ENCODE results near the gene KRTAP3-1. TPM values are rescaled to one million over a fixed set of nuclear protein-coding genes. Genes with fewer than 3 reads are reported as not detected.
"Not testable (repeated sequence)": the region's sequence is repeated elsewhere in the genome, so short reads cannot be mapped to it uniquely, and the experiment has no call there.

KRTAP3-1 gene
- total RNA-seq = not detected in 2 replicates

DNA sequence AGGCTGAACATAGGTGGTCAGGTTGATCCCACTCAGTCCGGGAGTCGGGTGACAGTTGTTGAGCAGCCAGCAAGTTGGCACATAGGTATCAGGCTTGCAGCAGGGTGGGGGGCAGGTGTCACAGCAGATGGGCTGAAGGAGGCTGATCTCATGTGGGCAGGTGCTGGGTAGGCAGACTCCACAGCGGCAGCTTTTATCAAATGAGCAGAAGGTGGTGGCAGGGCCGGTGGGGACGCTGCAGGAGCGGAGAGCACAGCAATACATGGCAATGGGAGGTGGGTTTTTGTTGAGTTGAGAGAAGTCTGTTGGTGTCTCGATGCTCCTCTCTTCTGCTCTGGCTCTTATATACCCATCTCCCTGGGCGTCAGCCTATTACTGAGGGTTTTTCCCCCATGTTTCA is at the start of gene KRTAP3-1:
Gene KRTAP3-1, minus strand, starts transcription at position 318 of the 400 bp plus-strand sequence. Its CDS starts 54 bp downstream, at position 264.
- DNase-seq (ENCODE audit: low read depth in 2 of 2) = no peak

DNA sequence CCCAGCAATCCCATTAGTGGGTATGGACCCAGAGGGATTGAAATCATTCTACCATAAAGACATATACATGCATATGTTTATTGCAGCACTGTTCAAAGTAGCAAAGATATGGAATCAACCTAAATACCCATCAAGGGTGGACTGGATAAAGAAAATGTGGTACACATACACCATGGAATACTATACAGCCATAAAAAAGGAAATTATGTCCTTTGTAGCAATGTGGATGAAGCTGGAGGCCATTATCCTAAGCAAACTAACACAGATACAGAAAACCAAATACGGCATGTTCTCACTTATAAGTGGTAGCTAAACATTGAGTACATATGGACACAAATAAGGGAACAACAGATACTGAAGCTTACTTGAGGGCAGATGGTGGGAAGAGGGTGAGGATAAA is 48.6 kb upstream of the KRTAP3-1 start:
- no peak for DNase-seq (ENCODE audit: low read depth in 2 of 2)

GRCh38 chr17:41055130-41055529 is 46.2 kb upstream of the KRTAP3-1 start, which contains the start of gene KRTAP2-2:
Gene KRTAP2-2 (minus strand): TSS chr17:41055230. CDS start chr17:41055211, 19 bp downstream.
- not testable (repeated sequence) for DNase-seq (ENCODE audit: low read depth in 2 of 2)

DNA sequence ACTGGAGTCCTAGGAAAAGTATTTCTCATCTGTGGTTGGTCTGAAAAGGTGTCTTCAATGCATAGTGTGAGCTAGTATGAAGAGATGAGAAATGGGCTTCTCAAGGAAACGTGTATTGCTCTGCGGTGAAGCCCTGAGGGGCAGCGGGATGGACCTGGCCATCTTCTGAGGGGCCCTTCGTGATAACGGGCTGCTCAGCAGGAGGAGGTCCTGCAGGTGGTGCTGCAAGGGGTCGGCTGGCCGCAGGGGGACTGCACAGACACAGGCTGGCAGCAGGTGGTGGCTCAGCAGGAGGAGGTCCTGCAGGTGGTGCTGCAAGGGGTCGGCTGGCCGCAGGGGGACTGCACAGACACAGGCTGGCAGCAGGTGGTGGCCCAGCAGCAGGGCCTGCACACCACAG is 45.6 kb upstream of the KRTAP3-1 start:
- not testable (repeated sequence) for DNase-seq (ENCODE audit: low read depth in 2 of 2)

- no peak for DNase-seq (ENCODE audit: low read depth in 2 of 2)
Observed at GRCh38 chr17:41054025-41054424, 45.1 kb upstream of the KRTAP3-1 start.

DNA sequence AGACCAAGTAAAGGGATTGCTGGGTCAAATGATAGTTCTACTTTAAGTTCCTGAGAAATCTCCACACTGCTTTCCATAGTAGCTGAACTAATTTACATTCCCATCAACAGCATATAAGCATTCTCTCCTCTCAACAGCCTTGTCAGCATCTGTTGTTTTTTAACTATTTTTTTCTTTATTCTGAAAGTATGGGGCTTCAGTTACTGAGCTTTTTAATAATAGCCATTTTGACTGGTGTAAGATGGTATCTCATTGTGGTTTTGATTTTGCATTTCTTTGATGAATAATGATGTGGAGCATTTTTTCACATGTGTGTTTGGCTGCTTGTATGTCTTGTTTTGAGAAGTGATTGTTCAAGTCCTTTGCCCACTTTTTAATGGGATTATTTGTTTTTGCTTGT is 43.6 kb upstream of the KRTAP3-1 start:
- DNase-seq (ENCODE audit: low read depth in 2 of 2) = no peak

DNA sequence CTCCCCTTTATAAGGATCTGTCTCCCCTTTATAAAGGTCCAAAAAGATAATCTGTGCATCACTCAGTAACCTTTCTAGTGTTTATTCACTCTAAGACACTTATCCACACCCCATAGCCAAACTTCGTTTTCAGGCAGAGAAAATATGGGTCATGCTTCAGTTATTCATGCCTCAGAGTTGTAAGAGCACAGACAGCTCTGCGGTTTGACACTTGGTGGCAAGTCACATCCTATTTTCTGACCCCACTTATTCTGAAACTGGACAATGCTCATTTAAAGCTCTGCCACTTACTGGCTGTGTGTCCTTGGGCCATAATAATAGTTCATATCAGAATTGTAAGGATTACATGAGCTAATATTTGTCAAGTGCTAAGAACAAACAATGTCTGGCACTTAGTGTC is 40.2 kb upstream of the KRTAP3-1 start:
- DNase-seq (ENCODE audit: low read depth in 2 of 2) = peak in 1 of 2 donors; percentile 28

DNA sequence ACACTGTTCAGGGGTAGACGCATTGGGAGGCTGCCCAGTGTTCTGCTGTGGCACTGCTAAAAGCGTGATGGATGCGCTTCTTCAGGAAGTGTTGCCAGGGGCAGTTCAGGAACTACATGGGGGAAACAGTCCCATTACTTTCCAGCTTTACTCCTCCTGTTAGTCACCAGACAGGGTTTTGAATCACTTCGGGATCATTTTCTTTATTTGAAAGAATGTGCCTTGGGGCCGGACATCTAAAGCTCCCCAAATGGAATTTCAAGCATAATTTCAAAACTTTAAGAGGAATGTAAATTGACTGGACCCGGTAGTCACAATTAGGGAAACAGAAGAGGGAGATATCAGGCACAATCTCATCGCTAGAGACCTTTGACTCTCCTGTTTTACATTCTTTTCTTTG is 39.5 kb upstream of the KRTAP3-1 start:
- peak in 1 of 2 donors; percentile 1 for DNase-seq (ENCODE audit: low read depth in 2 of 2)

GRCh38 chr17:41046735-41047465 is 38.0 kb upstream of the KRTAP3-1 start, which contains the start of gene KRTAP2-1:
Gene KRTAP2-1 (minus strand): TSS chr17:41047316. CDS start chr17:41047267, 49 bp downstream.
- DNase-seq (ENCODE audit: low read depth in 2 of 2) = not testable (repeated sequence)

DNA sequence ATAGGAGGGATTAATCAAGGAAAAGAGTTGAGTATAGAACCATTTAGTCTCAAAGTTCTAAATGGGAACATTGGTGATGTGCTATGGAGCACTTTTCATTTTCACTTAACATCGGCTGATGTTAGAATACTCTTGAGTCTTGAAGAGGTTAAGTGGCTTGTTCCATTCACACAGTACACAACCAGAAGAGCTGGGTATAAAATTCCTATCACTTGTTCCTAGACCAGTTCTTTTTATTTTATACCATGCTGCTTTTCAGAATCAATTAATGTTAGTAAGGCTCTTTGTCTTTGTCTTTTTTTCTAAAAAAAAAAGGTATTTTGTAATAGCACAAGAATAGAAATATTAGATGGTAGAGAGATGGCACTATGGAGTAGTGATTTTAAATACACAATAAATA is 34.0 kb upstream of the KRTAP3-1 start:
- DNase-seq (ENCODE audit: low read depth in 2 of 2) = no peak

- DNase-seq (ENCODE audit: low read depth in 2 of 2) = not testable (repeated sequence)
Observed at GRCh38 chr17:41040783-41041571, 32.0 kb upstream of the KRTAP3-1 start, which contains the start of gene KRTAP1-1. Gene KRTAP1-1 (minus strand): TSS chr17:41041450. CDS start chr17:41041397, 53 bp downstream.

GRCh38 chr17:41037853-41038350 is 29.0 kb upstream of the KRTAP3-1 start:
- DNase-seq (ENCODE audit: low read depth in 2 of 2) = no peak

- not testable (repeated sequence) for DNase-seq (ENCODE audit: low read depth in 2 of 2)
Observed at GRCh38 chr17:41034346-41034935, 25.5 kb upstream of the KRTAP3-1 start, which contains the start of gene KRTAP1-3. Gene KRTAP1-3 (minus strand): TSS chr17:41034874. CDS start chr17:41034821, 53 bp downstream.

GRCh38 chr17:41029633-41030245 is 20.8 kb upstream of the KRTAP3-1 start, which contains the start of gene KRTAP1-4:
Gene KRTAP1-4 (minus strand): TSS chr17:41030195. CDS start chr17:41030078, 117 bp downstream.
- no peak for DNase-seq (ENCODE audit: low read depth in 2 of 2)

DNA sequence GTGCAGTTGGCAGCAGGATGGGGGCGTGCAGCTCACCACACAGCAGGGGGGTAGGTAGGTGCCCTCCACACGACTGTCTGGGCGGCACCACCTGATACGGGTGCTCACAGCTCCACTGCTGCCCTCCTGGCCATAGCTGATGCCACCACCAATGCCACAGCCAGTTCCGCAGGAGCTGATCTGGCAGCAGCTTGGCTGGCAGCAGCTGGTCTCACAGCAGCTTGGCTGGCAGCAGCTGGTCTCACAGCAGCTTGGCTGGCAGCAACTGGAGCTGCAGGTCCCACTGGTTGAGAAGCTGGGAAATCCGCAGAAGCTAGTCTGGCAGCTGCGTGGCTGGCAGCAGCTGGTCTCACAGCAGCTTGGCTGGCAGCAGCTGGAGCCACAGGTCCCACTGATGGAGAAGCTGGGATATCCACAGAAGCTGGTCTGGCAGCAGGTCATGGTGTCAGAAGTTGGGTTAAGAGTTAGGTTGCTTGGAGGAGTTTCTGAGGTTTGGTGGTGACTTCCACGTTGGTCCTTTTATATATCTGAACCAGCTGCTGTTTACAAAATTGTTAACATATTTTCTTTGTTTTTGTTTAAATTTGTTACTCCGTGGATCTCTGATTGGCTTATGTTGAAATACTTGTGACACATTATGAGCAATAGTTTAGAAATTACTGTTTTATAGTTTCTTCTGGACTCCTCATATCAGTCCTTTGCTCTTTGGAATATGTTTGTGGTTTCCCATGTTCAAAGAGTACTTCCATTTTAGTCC is 18.0 kb upstream of the KRTAP3-1 start, which contains the start of gene KRTAP1-5:
Gene KRTAP1-5, minus strand, starts transcription at position 494 of the 757 bp plus-strand sequence. Its CDS starts 53 bp downstream, at position 441.
- DNase-seq (ENCODE audit: low read depth in 2 of 2) = no peak

GRCh38 chr17:41024697-41025096 is 15.8 kb upstream of the KRTAP3-1 start:
- no peak for DNase-seq (ENCODE audit: low read depth in 2 of 2)

GRCh38 chr17:41020336-41020735 is 11.4 kb upstream of the KRTAP3-1 start:
- DNase-seq (ENCODE audit: low read depth in 2 of 2) = no peak

GRCh38 chr17:41019415-41019814 is 10.5 kb upstream of the KRTAP3-1 start:
- DNase-seq (ENCODE audit: low read depth in 2 of 2) = no peak

DNA sequence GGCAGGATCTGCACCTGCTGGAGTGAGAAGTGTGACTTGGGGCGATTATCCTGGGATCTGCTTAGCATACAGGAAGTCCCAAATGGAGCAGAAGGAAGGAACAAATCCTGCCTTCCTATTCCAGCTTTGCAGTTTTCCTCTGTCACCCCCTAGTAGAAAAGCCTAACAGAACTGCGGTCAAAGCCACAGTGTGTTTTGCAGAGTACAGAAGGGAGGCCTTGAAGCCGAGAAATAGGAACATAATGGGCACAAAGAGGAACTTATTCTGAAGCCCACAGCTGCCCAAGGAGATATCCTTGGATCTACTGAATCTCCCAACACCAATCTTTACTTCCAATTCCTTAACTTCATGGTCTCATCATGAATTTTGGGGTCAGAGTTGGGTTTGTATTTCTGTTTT is 9.6 kb upstream of the KRTAP3-1 start:
- DNase-seq (ENCODE audit: low read depth in 2 of 2) = no peak

DNA sequence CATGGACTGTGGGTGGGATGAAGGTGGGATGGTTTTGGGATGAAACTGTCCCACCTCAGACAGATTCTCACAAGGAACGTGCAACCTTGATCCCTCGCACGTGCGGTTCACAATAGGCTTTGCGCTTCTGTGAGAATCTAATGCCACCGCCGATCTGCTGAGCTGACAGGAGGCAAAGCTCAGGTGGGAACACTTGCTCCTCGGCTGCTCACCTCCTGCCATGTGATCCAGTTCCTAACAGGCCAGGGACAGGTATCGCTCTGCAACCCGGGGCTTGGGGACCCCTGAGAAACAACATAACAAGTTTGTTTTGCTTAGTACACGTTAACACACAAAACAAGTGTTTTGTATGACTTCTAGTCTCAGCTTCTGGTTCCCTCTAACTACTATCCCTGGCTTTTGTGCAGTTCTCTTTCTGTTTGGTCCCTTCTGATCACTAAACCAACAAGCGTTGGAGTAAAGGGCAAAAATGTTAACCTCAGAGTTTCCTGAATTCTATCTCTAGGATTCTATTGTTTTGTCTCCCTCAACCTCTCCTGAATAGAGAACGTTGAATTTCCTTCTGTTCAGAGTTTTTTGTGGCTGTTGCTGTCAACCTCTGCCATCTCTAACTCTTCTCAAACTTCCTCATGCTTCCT is 7.8 kb upstream of the KRTAP3-1 start:
- no peak for DNase-seq (ENCODE audit: low read depth in 2 of 2)

Measured in lung microvascular endothelial cell (primary cell).